Panc1 (cell line): ENCODE data around the gene DMP1. TPM values are rescaled to one million over a fixed set of nuclear protein-coding genes. Genes with fewer than 3 reads are reported as not detected.
"Not testable (repeated sequence)": the region's sequence is repeated elsewhere in the genome, so short reads cannot be mapped to it uniquely, and the experiment has no call there.

Experiments used
- ATAC-seq: fragments of 200-7000 bp; cut with Tn5 transposase; 2 replicates; pipeline ENCODE4 v1.9.1; 2020; ENCODE audit warnings: mild to moderate bottlenecking, moderate library complexity
- BruUV-seq: library from RNA; stranded (reverse); fragments of 400-500 nt; replicated peaks from 2 replicates; lab custom pipeline; 2021; lab: Mats Ljungman, UMichigan
- CTCF ChIA-PET: fragments of 300-600 bp; sonication (Branson Sonifier 250); formaldehyde crosslinking; loops from one replicate; lab custom pipeline; 2022; ENCODE audit warnings: antibody characterized with exemption; lab: Charles Lee
- POLR2A ChIA-PET: fragments of 300-600 bp; sonication (Branson Sonifier 250); formaldehyde crosslinking; loops from one replicate; lab custom pipeline; 2022; ENCODE audit warnings: antibody characterized with exemption; lab: Charles Lee
- DNase-seq: peaks from one replicate; pipeline ENCODE4 v3.0.0-alpha.2; 2010; ENCODE audit warnings: low read depth, low spot score
- H3K27ac ChIP-seq: 2 replicates; pipeline ENCODE4 v1.5.1; 2011; ENCODE audit warnings: mild to moderate bottlenecking, low read length, inconsistent platforms
- H3K27me3 ChIP-seq: fragments of 200-500 bp; sonication (Bioruptor generic); 2 replicates; pipeline ENCODE4 v1.6.0; 2014; ENCODE audit warnings: low read length, inconsistent platforms; ENCODE audit not compliant: control insufficient read depth, insufficient read depth
- H3K36me3 ChIP-seq: fragments of 200-500 bp; sonication (Bioruptor generic); 2 replicates; pipeline ENCODE4 v1.5.1; 2014; ENCODE audit warnings: inconsistent platforms, mild to moderate bottlenecking, low read length, moderate library complexity; ENCODE audit not compliant: control insufficient read depth, insufficient read depth
- H3K4me1 ChIP-seq: 2 replicates; pipeline ENCODE4 v1.5.1; 2011; ENCODE audit warnings: inconsistent platforms, mild to moderate bottlenecking, low read length, moderate library complexity; ENCODE audit not compliant: control insufficient read depth, insufficient read depth
- H3K4me3 ChIP-seq, 2 experiments: 2 replicates each; pipeline ENCODE4 v1.5.1; 2011 to 2012; ENCODE audit warnings: low read depth in 2 of 2, low read length in 2 of 2, mild to moderate bottlenecking in 2 of 2, inconsistent platforms in 1 of 2, moderate library complexity in 1 of 2
- H3K9me3 ChIP-seq: fragments of 200-500 bp; sonication (Bioruptor generic); 2 replicates; pipeline ENCODE4 v1.5.1; 2014; ENCODE audit warnings: low read depth, mild to moderate bottlenecking, inconsistent platforms, low read length, moderate library complexity; ENCODE audit not compliant: control insufficient read depth, insufficient read depth
- POLR2AphosphoS5 ChIP-seq: IDR thresholded peaks from 2 replicates; pipeline ENCODE4 v1.6.1; 2012; ENCODE audit warnings: mild to moderate bottlenecking, low read depth, low read length, moderate library complexity
- SIN3A ChIP-seq: IDR thresholded peaks from 2 replicates; pipeline ENCODE4 v1.6.1; 2012; ENCODE audit warnings: low read depth, mild to moderate bottlenecking, low read length, moderate library complexity, borderline replicate concordance; ENCODE audit not compliant: insufficient read depth
- TCF7L2 ChIP-seq: IDR thresholded peaks from 2 replicates; pipeline ENCODE4 v1.6.1; 2011; ENCODE audit warnings: mild to moderate bottlenecking, low read depth, low read length, inconsistent platforms
- in situ Hi-C: cut with HindIII; loops from 2 replicates; pipeline ENCODE4 v1.10.0; 2016; ENCODE audit warnings: low sequenced_read_pairs, low pct_unique_long_range_greater_than_20kb
- intact Hi-C: fragments of 100-400 bp; cut with micrococcal nuclease; formaldehyde crosslinking; loops from one replicate; pipeline ENCODE4 v1.10.0; 2022; ENCODE audit not compliant: unreplicated experiment
- total RNA-seq: library from RNA; stranded (reverse); gene quantifications from one replicate; pipeline ENCODE4 v1.2.1, GENCODE V29; 2021; ENCODE audit not compliant: unreplicated experiment
- TF ChIP-seq, protein P1 (sequence below): fragments of 450-650 bp; IDR thresholded peaks from 2 replicates; pipeline ENCODE4 v1.5.1; 2017; ENCODE audit warnings: mild to moderate bottlenecking
- TF ChIP-seq, protein P2 (sequence below), 2 experiments: IDR thresholded peaks; 2 replicates each; pipeline ENCODE4 v1.6.1; 2011 to 2012; ENCODE audit warnings: low read depth in 2 of 2, control low read depth in 1 of 2, low read length in 1 of 2, mild to moderate bottlenecking in 1 of 2, moderate library complexity in 1 of 2; ENCODE audit not compliant: insufficient read depth in 1 of 2

DMP1 gene
- total RNA-seq, 1 experiment from 2014 or later, result not detected

GRCh38 chr4:87688316-87688715 lies 38.2 kb downstream of the DMP1 start:
- Histone ChIP-seq H3K36me3 (no peaks in the 10 kb centered on the region), H3K27me3 (no peaks in the 10 kb centered on the region), H3K27ac (no peak overlapping the region), H3K4me1 (no peaks in the 10 kb centered on the region), H3K9me3 (no peaks in the 10 kb centered on the region), H3K4me3 (no peak overlapping the region)
- in situ Hi-C loops (no loop called here), intact Hi-C loops (no loop called here)
- DNase-seq, result no peak
- TF ChIP-seq, protein P1, sequence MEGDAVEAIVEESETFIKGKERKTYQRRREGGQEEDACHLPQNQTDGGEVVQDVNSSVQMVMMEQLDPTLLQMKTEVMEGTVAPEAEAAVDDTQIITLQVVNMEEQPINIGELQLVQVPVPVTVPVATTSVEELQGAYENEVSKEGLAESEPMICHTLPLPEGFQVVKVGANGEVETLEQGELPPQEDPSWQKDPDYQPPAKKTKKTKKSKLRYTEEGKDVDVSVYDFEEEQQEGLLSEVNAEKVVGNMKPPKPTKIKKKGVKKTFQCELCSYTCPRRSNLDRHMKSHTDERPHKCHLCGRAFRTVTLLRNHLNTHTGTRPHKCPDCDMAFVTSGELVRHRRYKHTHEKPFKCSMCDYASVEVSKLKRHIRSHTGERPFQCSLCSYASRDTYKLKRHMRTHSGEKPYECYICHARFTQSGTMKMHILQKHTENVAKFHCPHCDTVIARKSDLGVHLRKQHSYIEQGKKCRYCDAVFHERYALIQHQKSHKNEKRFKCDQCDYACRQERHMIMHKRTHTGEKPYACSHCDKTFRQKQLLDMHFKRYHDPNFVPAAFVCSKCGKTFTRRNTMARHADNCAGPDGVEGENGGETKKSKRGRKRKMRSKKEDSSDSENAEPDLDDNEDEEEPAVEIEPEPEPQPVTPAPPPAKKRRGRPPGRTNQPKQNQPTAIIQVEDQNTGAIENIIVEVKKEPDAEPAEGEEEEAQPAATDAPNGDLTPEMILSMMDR, result no peak
- TF ChIP-seq POLR2AphosphoS5 (no peak), TCF7L2 (no peak), SIN3A (no peak)
- TF ChIP-seq, protein P2, sequence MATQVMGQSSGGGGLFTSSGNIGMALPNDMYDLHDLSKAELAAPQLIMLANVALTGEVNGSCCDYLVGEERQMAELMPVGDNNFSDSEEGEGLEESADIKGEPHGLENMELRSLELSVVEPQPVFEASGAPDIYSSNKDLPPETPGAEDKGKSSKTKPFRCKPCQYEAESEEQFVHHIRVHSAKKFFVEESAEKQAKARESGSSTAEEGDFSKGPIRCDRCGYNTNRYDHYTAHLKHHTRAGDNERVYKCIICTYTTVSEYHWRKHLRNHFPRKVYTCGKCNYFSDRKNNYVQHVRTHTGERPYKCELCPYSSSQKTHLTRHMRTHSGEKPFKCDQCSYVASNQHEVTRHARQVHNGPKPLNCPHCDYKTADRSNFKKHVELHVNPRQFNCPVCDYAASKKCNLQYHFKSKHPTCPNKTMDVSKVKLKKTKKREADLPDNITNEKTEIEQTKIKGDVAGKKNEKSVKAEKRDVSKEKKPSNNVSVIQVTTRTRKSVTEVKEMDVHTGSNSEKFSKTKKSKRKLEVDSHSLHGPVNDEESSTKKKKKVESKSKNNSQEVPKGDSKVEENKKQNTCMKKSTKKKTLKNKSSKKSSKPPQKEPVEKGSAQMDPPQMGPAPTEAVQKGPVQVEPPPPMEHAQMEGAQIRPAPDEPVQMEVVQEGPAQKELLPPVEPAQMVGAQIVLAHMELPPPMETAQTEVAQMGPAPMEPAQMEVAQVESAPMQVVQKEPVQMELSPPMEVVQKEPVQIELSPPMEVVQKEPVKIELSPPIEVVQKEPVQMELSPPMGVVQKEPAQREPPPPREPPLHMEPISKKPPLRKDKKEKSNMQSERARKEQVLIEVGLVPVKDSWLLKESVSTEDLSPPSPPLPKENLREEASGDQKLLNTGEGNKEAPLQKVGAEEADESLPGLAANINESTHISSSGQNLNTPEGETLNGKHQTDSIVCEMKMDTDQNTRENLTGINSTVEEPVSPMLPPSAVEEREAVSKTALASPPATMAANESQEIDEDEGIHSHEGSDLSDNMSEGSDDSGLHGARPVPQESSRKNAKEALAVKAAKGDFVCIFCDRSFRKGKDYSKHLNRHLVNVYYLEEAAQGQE (IDR thresholded peaks at IDR 0.05; ENCODE audit: insufficient read depth in 1 of 2, low read depth in 2 of 2, low read length in 1 of 2), result no peak
- POLR2A ChIA-PET, result no interaction called here
- CTCF ChIA-PET, result no interaction called here
- no TSS peak for BruUV-seq
- ATAC-seq, result no peak

GRCh38 chr4:87690947-87691346 lies 40.9 kb downstream of the DMP1 start:
- H3K27me3 ChIP-seq, H3K27ac ChIP-seq, intact Hi-C loops, CTCF ChIA-PET, ATAC-seq, H3K9me3 ChIP-seq, H3K4me1 ChIP-seq, H3K4me3 ChIP-seq, DNase-seq, in situ Hi-C loops, POLR2A ChIA-PET, H3K36me3 ChIP-seq, BruUV-seq: not testable (repeated sequence)

DNA sequence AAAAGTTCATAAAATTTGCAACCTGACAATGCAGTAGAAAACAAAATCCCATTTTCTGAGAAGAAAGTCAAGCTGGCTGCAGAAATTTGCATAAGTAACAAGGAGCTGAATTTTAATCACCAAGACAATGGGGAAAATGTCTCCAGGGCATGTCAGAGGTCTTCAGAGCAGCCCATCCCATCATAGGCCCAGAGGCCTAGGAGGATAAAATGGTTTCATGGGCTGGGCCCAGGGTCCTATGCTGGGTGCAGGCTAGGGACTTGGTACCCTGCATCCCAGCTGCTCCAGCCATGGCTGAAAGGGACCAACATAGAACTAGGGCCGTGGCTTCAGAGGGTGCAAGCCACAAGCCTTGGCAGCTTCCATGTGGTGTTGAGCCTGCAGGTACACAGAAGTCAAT lies 42.0 kb downstream of the DMP1 start:
- in situ Hi-C loops, H3K4me3 ChIP-seq, ATAC-seq, H3K27ac ChIP-seq, CTCF ChIA-PET, DNase-seq, H3K27me3 ChIP-seq, BruUV-seq, intact Hi-C loops, H3K36me3 ChIP-seq, POLR2A ChIA-PET, H3K4me1 ChIP-seq, H3K9me3 ChIP-seq: not testable (repeated sequence)
